H54 (cell line): ENCODE results near the gene CHST3.
"Not testable (repeated sequence)": the region's sequence is repeated elsewhere in the genome, so short reads cannot be mapped to it uniquely, and the experiment has no call there.

Source experiments
- DNase-seq: peaks from one replicate; pipeline ENCODE4 v3.0.0; 2011; ENCODE audit warnings: low spot score, mixed read lengths; ENCODE audit not compliant: insufficient read length
- FAIRE-seq: peaks from 3 replicates; lab custom pipeline; 2011; peaks lifted over from hg19 to GRCh38; lab: Jason Lieb, UNC
- POLR2A ChIP-seq: IDR thresholded peaks from 2 replicates; pipeline ENCODE4 v1.6.1; 2011; ENCODE audit warnings: low read depth, mild to moderate bottlenecking, low read length

The CHST3 gene

GRCh38 chr10:72022228-72022627 is 58.0 kb downstream of the CHST3 start:
- TF ChIP-seq POLR2A: no peak
- DNase-seq: no peak
- no peak for FAIRE-seq

GRCh38 chr10:72024596-72024995 is 60.4 kb downstream of the CHST3 start:
- DNase-seq (no peak), FAIRE-seq (no peak)
- no peak for TF ChIP-seq POLR2A

DNA sequence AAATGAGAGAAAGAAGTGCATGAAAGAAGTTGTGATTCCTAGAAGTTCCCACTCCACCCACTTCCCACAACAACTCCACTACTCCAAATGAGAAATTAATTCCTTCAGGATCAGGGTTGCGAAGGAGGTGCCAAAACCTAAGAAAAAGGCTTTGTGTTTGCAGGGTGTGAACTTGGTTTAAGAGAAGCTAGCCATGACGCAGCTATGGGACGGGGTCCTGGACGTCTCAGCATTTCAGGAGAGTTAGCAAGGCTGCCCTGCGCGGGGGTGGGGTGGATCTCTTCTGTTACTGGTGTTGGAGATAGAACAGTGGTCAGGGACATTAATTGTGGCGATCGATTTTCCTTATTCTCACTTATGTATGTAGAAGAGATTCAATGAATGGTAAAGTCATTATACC is 61.2 kb downstream of the CHST3 start:
- no peak for TF ChIP-seq POLR2A
- DNase-seq: no peak
- no peak for FAIRE-seq

GRCh38 chr10:72025832-72026231 is 61.6 kb downstream of the CHST3 start:
- TF ChIP-seq POLR2A: no peak
- no peak for DNase-seq
- no peak for FAIRE-seq

GRCh38 chr10:72026278-72027111 is 62.3 kb downstream of the CHST3 start:
- FAIRE-seq: peak; percentile 55
- TF ChIP-seq POLR2A: no peak
- peak; percentile 74 for DNase-seq

GRCh38 chr10:72027498-72027897 is 63.3 kb downstream of the CHST3 start:
- no peak for DNase-seq
- peak; percentile 20 for FAIRE-seq
- TF ChIP-seq POLR2A: no peak

DNA sequence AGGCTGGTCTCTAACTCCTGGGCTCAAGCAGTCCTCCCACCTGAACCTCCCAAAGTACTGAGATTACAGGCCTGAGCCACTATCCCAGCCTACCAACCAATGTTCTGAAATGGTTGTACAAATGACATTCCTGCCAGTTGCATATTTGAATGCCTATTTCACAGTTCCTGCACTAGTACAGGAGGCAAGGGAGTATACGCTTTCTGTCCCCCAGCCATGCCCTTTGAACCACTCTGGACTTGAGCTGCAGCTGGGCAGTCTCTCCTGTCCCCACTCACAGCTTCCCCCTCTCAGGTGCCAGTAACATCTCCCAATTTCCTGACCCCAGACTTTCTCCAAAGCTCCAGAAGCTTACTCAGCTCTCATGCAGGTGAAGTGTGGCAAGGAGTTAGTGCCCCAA is 65.2 kb downstream of the CHST3 start:
- no peak for FAIRE-seq
- no peak for TF ChIP-seq POLR2A
- no peak for DNase-seq

GRCh38 chr10:72030762-72031543 is 66.8 kb downstream of the CHST3 start:
- DNase-seq (no peak), FAIRE-seq (no peak)
- TF ChIP-seq POLR2A: no peak

DNA sequence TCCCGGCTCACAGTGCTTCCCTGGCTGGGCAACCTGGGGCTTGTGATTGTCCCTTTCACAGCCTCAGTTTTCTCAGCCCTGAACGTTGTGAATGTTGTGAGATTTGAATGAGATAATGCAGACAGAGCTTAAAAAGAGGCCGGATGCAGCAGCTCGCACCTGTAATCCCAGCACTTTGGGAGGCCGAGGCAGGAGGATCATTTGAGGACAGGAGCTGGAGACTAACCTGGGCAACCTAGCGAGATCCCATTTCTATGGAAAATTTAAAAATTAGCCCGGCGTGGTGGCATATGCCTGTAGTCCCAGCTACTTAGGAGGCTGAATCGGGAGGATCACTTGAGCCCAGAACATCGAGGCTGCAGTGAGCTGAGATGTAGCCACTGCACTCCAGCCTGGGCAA is 67.5 kb downstream of the CHST3 start:
- DNase-seq (no peak), FAIRE-seq (no peak)
- TF ChIP-seq POLR2A: no peak

- not testable (repeated sequence) for DNase-seq, FAIRE-seq
Observed at GRCh38 chr10:72032409-72033162, 68.4 kb downstream of the CHST3 start.

DNA sequence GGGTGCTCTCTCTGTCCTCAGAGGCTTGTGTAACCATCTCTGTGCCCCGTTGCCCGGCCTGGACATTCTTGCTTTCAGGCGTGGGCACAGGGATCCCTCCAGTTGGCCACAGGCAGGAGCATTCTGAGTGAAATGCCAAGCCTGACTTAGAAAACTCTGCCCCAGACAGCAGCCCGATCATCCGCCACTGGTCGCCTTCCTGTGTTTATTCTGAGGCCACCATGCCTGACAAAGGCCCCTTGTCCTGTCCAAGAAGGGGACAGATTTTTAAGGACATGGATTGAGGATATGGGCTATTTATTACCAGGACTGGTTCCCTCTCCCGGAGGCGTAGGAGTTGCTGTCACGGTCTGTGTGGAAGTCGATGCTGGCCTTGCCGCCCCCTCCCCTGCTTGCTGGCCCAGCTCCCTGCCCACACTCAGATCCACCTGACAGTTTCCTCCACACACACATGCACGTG is 69.9 kb downstream of the CHST3 start:
- FAIRE-seq (no peak), DNase-seq (no peak)
- no peak for TF ChIP-seq POLR2A

GRCh38 chr10:72034761-72035160 is 70.6 kb downstream of the CHST3 start:
- DNase-seq: no peak
- TF ChIP-seq POLR2A: no peak
- FAIRE-seq: no peak

- no peak for DNase-seq
- no peak for FAIRE-seq
Observed at GRCh38 chr10:72035252-72035887, 71.2 kb downstream of the CHST3 start.

More at GRCh38 chr10:72035252-72035887, 71.2 kb downstream of the CHST3 start:
- TF ChIP-seq POLR2A: no peak
